Activated CD8-positive, alpha-beta T cell treated with anti-CD3 and anti-CD28 coated beads, Interleukin-2, amount 10 ng/mL, durations not matched to agents 7 days and 5 days (primary cell): ENCODE data around the gene SYF2. TPM values are rescaled to one million over a fixed set of nuclear protein-coding genes. Genes with fewer than 3 reads are reported as not detected.

Experiments used
- ATAC-seq: fragments of 150-1000 bp; cut with Tn5 transposase; one replicate; pipeline ENCODE4 v1.10.0; 2021; ENCODE audit warnings: moderate library complexity
- CTCF ChIA-PET: fragments of 350-600 bp; sonication (Branson Sonifier 250); formaldehyde crosslinking; loops from one replicate; lab custom pipeline; 2021; ENCODE audit warnings: antibody characterized with exemption; lab: Charles Lee
- POLR2A ChIA-PET: fragments of 350-600 bp; sonication (Branson Sonifier 250); formaldehyde crosslinking; loops from one replicate; lab custom pipeline; 2021; ENCODE audit warnings: antibody characterized with exemption; lab: Charles Lee
- DNase-seq: peaks from one replicate; pipeline ENCODE4 v3.0.0-alpha.2; 2020
- H3K27ac Mint-ChIP-seq: one replicate; pipeline ENCODE4 v1.8.0; 2021; ENCODE audit warnings: mild to moderate bottlenecking, mixed read lengths
- H3K27me3 Mint-ChIP-seq: one replicate; pipeline ENCODE4 v1.8.0; 2021; ENCODE audit warnings: low read depth, mixed read lengths
- H3K36me3 Mint-ChIP-seq: one replicate; pipeline ENCODE4 v1.8.0; 2021; ENCODE audit warnings: low read depth, mixed read lengths
- H3K4me1 Mint-ChIP-seq: one replicate; pipeline ENCODE4 v1.8.0; 2021; ENCODE audit warnings: low read depth, mixed read lengths
- H3K4me3 Mint-ChIP-seq: one replicate; pipeline ENCODE4 v1.8.0; 2021; ENCODE audit warnings: mild to moderate bottlenecking, mixed read lengths
- H3K9me3 Mint-ChIP-seq: one replicate; pipeline ENCODE4 v1.8.0; 2022; ENCODE audit warnings: mixed read lengths; ENCODE audit not compliant: insufficient read depth
- total RNA-seq, 2 experiments: library from RNA; stranded (reverse); gene quantifications; one replicate each; pipeline ENCODE4 v1.2.3, GENCODE V29; 2021

Gene SYF2
- total RNA-seq, 2 experiments from 2014 or later = 36.8 to 37.1 TPM

DNA sequence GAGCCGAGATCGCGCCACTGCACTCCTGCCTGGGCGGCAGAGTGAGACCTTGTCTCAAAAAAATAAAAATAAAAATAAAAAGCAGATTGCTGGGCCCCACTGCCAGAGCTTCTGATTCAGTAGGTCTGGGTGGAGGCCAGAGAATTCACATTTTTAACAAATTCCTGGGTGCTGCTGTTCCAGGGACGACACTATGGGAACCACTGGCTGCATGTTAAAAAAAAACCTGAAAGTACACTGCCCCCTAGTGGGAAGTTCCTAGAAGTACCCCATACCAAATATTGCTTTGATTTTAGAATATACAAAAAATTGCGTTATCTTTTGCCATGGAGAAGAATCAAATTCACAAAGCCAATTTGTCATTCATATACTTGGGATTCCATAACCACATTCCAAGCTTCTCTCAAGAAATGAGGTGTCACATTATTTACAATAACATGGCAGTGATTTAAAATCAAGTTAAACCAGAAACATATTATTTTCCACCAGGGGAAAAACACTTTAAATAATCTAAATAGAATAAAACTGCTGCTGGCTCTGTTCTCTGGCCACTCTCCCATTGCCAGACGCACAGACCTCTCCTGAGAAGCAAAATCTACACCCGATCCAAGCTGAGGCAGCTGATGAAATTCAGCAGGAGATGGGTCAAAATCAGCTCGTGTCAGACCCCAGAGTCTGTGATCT lies 27.4 kb downstream of the SYF2 start:
- no peak overlapping the region for H3K27ac Mint-ChIP-seq
- no peaks in the 10 kb centered on the region for H3K36me3 Mint-ChIP-seq
- DNase-seq (peak; percentile 43), ATAC-seq (no peak)
- CTCF ChIA-PET = interaction anchor here (0.6 to 6.7 kb wide), 32 partner anchors 10 to 388 kb away, joined by 3 to 79 read pairs (median 3); partner anchors contain the start of gene SYF2
- POLR2A ChIA-PET = interaction anchor here (0.8 kb wide), 1 partner anchor 257 kb away, joined by 3 read pairs; no protein-coding TSS in a partner anchor
- H3K4me3 Mint-ChIP-seq = no peak overlapping the region
- H3K27me3 Mint-ChIP-seq = peaks cover 21% of the 10 kb centered on the region
- no peaks in the 10 kb centered on the region for H3K9me3 Mint-ChIP-seq
- no peaks in the 10 kb centered on the region for H3K4me1 Mint-ChIP-seq

DNA sequence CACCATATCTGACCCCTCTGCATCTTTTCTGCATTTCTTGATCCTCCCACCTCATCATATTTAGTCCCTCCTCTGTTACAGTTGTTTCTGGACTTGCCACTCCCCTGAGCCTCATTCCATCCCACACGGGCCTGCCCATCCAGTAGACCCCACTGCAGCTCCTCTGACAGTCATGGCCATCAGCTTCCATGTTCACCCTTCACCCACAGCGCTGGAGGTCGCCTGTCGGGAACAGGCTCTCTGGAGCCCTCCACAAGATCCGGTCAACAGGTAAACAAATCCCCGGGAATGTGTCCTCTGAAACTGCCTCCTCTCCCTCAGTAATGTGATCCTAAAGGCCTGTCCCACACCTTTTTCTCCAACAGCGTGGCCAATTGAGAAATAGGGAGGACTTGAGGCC lies 31.3 kb downstream of the SYF2 start:
- Mint-ChIP-seq H3K4me1 (peaks cover 12% of the 10 kb centered on the region), H3K9me3 (no peaks in the 10 kb centered on the region), H3K27me3 (peaks cover 12% of the 10 kb centered on the region), H3K4me3 (no peak overlapping the region), H3K27ac (no peak overlapping the region), H3K36me3 (no peaks in the 10 kb centered on the region)
- no peak for DNase-seq
- POLR2A ChIA-PET = no interaction called here
- no peak for ATAC-seq
- CTCF ChIA-PET = interaction anchor here (1.7 to 6.7 kb wide), 2 partner anchors 99 to 352 kb away, joined by 4 to 79 read pairs; no protein-coding TSS in a partner anchor

DNA sequence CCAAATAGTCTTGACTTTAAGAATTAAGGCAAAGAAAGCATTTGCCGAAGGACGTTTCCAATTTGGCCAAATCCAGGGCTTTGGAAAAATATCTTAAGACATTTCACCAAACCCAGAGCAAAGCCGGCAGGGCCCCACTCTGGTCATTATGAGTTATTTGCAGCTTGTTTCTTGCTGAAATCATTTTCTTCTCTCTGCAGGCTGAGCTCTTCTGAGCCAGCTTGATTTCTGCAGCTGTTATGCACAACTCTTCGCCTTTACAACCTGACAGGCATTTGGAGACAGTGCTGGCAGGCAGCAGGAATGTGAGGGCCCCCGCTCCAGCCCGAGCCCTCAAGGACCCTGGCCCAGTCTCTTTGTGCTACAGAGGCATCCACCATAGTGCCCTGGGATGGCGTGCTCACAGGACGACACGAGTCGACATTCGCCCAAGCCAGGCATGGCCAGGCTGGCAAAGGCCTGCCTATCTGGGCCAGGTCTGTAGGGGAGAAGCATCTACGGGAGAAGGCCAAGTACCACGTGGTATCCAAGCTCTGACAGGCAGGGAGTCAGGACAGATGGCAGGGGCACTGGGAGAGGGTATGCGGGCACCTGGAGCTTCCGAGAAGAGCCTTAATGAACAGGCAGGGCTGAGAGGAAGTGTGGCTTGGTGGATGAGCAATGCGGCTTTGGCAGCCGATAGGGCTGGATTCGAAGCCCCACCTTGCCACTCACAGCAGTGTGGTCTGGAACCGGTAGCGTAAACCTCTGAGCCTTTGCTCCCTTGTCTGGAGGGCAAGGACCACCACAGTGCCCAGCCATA lies 32.3 kb downstream of the SYF2 start:
- Mint-ChIP-seq H3K4me1 (peaks cover 12% of the 10 kb centered on the region), H3K27me3 (peaks cover 7% of the 10 kb centered on the region), H3K36me3 (no peaks in the 10 kb centered on the region), H3K9me3 (no peaks in the 10 kb centered on the region), H3K27ac (no peak overlapping the region), H3K4me3 (no peak overlapping the region)
- no peak for DNase-seq
- ChIA-PET CTCF (interaction anchor here (1.0 to 1.7 kb wide), 2 partner anchors 10 to 98 kb away, joined by 3 to 4 read pairs; no protein-coding TSS in a partner anchor), POLR2A (interaction anchor here (0.6 to 3.1 kb wide), 3 partner anchors 10 to 304 kb away, joined by 3 to 7 read pairs (median 4); partner anchors contain the start of gene SYF2)
- ATAC-seq = no peak

DNA sequence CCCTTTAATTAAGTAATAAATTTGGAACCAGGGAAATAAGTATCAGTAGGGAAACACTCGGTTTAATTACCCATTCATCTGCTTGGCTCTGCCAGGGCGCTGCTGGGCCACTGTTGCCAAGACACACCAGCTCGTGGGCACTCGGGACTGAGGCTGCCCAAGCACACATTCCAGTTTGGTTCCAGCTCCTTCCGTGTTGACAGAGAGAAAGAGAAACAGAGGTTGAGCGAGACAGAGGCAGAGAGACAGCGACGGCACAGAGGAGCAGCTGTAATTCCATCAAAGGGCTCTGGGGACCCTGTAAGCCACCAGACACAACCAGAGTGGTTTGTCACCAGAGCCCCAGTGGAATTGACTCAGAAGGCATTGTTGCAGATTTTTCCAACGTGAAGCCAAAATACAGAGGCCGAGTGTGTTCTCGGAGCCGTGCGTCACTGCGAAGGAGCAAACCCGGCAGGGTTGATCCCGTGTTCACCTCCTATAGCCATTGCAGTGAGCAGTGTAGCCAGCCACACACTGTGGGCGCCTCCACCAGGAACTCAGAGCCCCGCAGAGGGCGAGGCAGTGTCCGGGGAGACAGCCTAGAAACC lies 33.5 kb downstream of the SYF2 start:
- DNase-seq = no peak
- Mint-ChIP-seq H3K4me1 (peaks cover 12% of the 10 kb centered on the region), H3K9me3 (no peaks in the 10 kb centered on the region), H3K27me3 (peaks cover 11% of the 10 kb centered on the region), H3K36me3 (no peaks in the 10 kb centered on the region), H3K4me3 (no peak overlapping the region), H3K27ac (no peak overlapping the region)
- POLR2A ChIA-PET = interaction anchor here (3.1 kb wide), 1 partner anchor 33 kb away, joined by 7 read pairs; the partner anchor contains the start of gene SYF2
- peak; percentile 58 for ATAC-seq
- CTCF ChIA-PET = interaction anchor here (1.0 to 1.3 kb wide), 2 partner anchors 349 to 363 kb away, joined by 3 read pairs; no protein-coding TSS in a partner anchor

DNA sequence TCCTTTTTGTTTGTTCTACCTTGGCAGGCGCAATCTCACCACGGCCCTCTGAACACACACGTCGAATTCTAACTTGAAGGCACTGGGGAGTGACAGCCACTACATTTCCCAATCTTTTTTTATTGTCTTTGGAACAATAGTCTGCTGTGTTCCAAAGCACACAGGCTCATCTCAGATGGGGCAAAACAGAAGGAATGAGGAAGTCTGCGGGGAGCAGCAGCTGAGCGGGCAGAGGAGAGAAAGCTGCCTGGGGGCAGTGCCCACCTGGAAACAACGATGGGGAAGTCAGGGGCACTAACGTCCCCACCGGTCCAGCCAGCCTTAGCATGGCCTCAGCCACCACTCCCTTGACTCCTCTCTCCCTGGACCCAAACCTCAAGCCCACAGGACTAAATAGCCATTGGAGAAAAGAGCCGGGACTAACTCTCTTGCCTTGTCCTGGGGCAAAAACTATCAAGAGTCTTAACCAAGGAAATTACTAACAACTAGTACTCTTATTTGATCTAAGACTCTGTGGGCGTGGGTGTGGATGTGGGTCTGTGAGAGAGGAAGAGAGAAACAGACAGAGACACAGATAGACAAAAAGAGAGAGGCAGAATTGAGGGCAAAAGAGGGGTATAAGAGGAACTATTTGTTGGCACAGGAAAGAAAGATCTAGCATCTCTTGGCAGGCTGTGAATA lies 34.2 kb downstream of the SYF2 start:
- DNase-seq = no peak
- Mint-ChIP-seq H3K36me3 (no peaks in the 10 kb centered on the region), H3K27me3 (peaks cover 11% of the 10 kb centered on the region), H3K4me1 (peaks cover 12% of the 10 kb centered on the region), H3K27ac (no peak overlapping the region), H3K9me3 (no peaks in the 10 kb centered on the region), H3K4me3 (no peak overlapping the region)
- ATAC-seq = no peak
- CTCF ChIA-PET = interaction anchor here (1.0 to 1.3 kb wide), 2 partner anchors 348 to 363 kb away, joined by 3 read pairs; no protein-coding TSS in a partner anchor
- POLR2A ChIA-PET = interaction anchor here (3.1 kb wide), 1 partner anchor 34 kb away, joined by 7 read pairs; the partner anchor contains the start of gene SYF2

DNA sequence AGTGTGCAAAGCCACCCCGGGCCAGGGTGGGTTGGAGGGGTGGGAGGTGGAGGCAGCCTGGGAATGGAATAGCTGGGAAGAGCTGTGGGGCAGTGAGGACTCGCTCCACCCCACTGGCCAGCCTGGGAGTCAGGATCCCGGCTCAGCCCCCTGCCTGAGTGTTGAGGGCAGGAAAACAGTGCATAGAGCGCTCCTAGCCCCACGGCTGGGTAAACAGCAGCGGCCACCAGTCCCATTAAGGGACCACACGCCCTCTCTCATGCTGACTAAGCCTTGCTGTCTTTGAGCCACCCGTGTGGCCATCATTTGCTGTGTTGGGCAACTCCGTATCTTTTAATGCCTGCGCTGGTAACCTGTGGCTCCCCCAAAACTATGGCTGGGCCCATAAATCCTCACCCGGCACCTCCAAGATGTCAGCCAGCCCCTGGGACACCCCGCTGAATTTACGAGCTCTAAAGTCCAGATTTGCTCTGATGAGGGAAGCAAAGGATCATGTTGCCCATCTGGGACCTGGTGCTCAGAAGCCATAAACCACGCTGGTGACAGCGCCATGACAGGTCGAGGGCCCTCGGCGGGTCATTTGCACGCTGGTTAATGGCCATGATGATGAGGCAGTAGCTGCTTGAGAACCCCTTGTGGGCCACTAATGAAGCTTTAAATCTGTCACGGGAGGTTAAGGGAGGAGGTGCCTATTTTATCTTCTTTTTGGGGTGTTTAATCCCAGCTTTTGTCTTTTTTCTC lies 34.9 kb downstream of the SYF2 start:
- no peak overlapping the region for H3K27ac Mint-ChIP-seq
- peaks cover 11% of the 10 kb centered on the region for H3K27me3 Mint-ChIP-seq
- H3K9me3 Mint-ChIP-seq = no peaks in the 10 kb centered on the region
- DNase-seq (no peak), ATAC-seq (no peak)
- H3K4me1 Mint-ChIP-seq = peaks cover 12% of the 10 kb centered on the region
- CTCF ChIA-PET = interaction anchor here (1.3 kb wide), 1 partner anchor 362 kb away, joined by 3 read pairs; no protein-coding TSS in a partner anchor
- no peaks in the 10 kb centered on the region for H3K36me3 Mint-ChIP-seq
- POLR2A ChIA-PET = interaction anchor here (3.1 kb wide), 1 partner anchor 35 kb away, joined by 7 read pairs; the partner anchor contains the start of gene SYF2
- H3K4me3 Mint-ChIP-seq = no peak overlapping the region

DNA sequence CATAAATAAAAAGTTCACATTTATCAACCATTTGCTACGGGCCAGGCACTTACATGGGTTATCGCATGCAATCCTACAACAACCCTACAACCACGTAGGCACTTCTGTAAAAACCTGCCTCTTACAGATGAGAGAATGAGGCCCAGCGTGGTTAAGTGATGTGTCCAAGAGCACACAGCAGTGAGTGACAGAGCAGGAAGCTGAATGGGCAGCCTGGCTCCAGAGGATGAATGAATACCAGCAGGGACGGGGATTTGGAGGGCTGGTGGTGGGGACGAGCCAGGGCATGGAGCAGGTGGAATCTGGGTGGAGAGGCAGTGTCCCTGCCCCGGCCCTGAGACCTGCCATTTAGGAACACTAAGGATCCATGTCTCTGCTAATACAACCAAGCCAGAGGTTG lies 35.5 kb downstream of the SYF2 start:
- DNase-seq (no peak), ATAC-seq (no peak)
- POLR2A ChIA-PET = interaction anchor here (3.1 kb wide), 1 partner anchor 35 kb away, joined by 7 read pairs; the partner anchor contains the start of gene SYF2
- no peaks in the 10 kb centered on the region for H3K9me3 Mint-ChIP-seq
- H3K4me1 Mint-ChIP-seq = peaks cover 12% of the 10 kb centered on the region
- CTCF ChIA-PET = no interaction called here
- H3K27me3 Mint-ChIP-seq = peaks cover 14% of the 10 kb centered on the region
- no peak overlapping the region for H3K4me3 Mint-ChIP-seq
- H3K27ac Mint-ChIP-seq = no peak overlapping the region
- H3K36me3 Mint-ChIP-seq = no peaks in the 10 kb centered on the region

DNA sequence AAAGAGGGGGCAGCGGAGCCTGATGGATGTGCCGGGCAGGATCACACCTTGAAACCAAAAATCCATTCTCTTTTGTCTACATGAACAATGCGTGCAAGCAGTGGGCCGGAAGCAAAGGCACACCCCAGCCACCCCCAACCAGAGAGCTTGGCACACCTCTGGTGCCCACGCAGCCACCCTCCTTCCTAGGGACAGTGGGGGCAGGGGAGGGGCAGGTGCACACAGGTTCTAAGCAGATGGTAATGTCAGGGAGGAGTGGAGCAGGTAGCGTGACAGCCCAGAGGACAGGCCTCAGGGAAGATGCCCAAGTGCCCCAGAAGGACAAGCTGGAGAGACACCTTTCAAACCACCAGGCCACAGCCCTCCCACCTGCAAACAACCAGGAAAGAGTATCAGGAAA lies 36.5 kb downstream of the SYF2 start:
- ATAC-seq (no peak), DNase-seq (no peak)
- H3K27ac Mint-ChIP-seq = no peak overlapping the region
- peaks cover 12% of the 10 kb centered on the region for H3K4me1 Mint-ChIP-seq
- no peaks in the 10 kb centered on the region for H3K9me3 Mint-ChIP-seq
- no peaks in the 10 kb centered on the region for H3K36me3 Mint-ChIP-seq
- peaks cover 11% of the 10 kb centered on the region for H3K27me3 Mint-ChIP-seq
- ChIA-PET POLR2A (no interaction called here), CTCF (no interaction called here)
- H3K4me3 Mint-ChIP-seq = no peak overlapping the region

DNA sequence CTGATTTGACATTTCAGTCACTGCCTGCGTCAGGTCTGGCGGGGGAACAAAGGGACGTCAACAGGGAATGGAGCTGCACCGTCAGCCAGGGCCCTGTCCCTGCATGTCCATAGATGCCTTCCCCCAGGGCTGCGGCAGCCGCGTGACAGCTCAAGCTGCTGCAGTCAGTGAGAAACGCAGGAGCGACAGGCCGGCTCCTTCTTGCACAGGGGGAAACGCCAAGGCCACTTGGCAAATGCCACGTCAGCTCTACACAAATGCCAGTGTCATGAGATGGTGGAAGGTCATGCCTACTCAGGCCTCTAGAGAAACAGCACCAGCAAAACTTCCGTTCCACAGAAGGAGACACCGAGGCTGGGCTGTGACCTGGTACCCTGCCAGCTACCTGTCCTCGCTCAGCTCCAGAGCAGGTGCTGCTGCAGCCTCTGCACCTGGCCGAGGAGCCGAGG lies 37.7 kb downstream of the SYF2 start:
- DNase-seq (no peak), ATAC-seq (no peak)
- CTCF ChIA-PET = interaction anchor here (1.4 kb wide), 1 partner anchor 10 kb away, joined by 5 read pairs; no protein-coding TSS in a partner anchor
- H3K27ac Mint-ChIP-seq = no peak overlapping the region
- H3K4me1 Mint-ChIP-seq = peaks cover 12% of the 10 kb centered on the region
- no peak overlapping the region for H3K4me3 Mint-ChIP-seq
- POLR2A ChIA-PET = no interaction called here
- peaks cover 11% of the 10 kb centered on the region for H3K27me3 Mint-ChIP-seq
- H3K9me3 Mint-ChIP-seq = no peaks in the 10 kb centered on the region
- H3K36me3 Mint-ChIP-seq = no peaks in the 10 kb centered on the region

DNA sequence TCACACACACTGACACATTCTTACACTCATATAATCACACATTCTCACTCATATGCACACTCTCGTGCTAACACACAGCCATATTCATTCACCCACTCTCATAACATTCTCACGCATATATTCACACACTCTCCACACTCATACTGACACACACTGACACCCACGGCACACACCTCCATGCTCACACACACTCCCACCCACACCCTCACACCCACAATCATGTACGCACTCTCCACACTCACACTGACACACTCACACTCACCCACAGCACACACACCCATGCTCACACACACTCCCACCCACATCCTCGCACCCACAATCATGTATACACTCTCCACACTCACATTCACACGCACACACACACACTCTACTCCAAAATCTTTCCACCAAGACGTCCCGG lies 38.2 kb downstream of the SYF2 start:
- ChIA-PET POLR2A (no interaction called here), CTCF (interaction anchor here (1.4 kb wide), 1 partner anchor 11 kb away, joined by 5 read pairs; no protein-coding TSS in a partner anchor)
- DNase-seq = no peak
- Mint-ChIP-seq H3K27ac (no peak overlapping the region), H3K4me3 (no peak overlapping the region), H3K9me3 (no peaks in the 10 kb centered on the region), H3K36me3 (no peaks in the 10 kb centered on the region), H3K4me1 (peaks cover 12% of the 10 kb centered on the region), H3K27me3 (peaks cover 11% of the 10 kb centered on the region)
- ATAC-seq = no peak
